ENCODE data around the gene MUSTN1. TPM values are rescaled to one million over a fixed set of nuclear protein-coding genes. Genes with fewer than 3 reads are reported as not detected.

The MUSTN1 gene
- polyA plus RNA-seq, 1 experiment, result not detected

DNA sequence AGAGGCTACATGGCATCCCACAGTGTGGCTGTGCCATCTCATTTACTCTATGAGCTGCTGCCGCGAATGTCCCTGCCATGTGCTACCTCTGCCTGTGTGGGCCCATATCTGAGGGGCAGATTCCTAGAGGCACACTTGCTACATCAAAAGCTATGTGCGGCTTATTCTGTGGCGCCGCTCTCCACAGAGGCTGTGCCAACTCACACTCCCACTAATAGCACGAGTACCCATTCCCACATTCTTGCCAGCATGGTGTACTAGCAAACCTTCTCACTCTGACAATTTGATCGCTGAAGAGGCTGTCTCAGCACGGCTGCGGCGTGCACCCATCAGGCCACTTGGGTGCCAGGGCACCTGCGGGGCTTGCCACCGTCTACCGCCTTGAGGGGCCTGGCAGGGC is 31.2 kb upstream of the MUSTN1 start:
- ChIA-PET POLR2A (no interaction called here), CTCF (no interaction called here)
- H3K9me3 ChIP-seq (ENCODE audit: control insufficient read depth, insufficient read depth, low read length), result peaks cover 4% of the 10 kb centered on the region; the same call in 1 of the 2 replicates
- TF ChIP-seq, protein P1, sequence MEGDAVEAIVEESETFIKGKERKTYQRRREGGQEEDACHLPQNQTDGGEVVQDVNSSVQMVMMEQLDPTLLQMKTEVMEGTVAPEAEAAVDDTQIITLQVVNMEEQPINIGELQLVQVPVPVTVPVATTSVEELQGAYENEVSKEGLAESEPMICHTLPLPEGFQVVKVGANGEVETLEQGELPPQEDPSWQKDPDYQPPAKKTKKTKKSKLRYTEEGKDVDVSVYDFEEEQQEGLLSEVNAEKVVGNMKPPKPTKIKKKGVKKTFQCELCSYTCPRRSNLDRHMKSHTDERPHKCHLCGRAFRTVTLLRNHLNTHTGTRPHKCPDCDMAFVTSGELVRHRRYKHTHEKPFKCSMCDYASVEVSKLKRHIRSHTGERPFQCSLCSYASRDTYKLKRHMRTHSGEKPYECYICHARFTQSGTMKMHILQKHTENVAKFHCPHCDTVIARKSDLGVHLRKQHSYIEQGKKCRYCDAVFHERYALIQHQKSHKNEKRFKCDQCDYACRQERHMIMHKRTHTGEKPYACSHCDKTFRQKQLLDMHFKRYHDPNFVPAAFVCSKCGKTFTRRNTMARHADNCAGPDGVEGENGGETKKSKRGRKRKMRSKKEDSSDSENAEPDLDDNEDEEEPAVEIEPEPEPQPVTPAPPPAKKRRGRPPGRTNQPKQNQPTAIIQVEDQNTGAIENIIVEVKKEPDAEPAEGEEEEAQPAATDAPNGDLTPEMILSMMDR (IDR thresholded peaks at IDR 0.05; ENCODE audit: low read depth, low read length), result no peak
- H3K27ac ChIP-seq (ENCODE audit: low read depth, low read length), result no peak overlapping the region
- DNase-seq (ENCODE audit: low read depth, low spot score), result no peak
- no peaks in the 10 kb centered on the region for H3K27me3 ChIP-seq (ENCODE audit: control insufficient read depth, insufficient read depth, low read length)
- H3K4me3 ChIP-seq (ENCODE audit: low read depth, low read length), result no peak overlapping the region

DNA sequence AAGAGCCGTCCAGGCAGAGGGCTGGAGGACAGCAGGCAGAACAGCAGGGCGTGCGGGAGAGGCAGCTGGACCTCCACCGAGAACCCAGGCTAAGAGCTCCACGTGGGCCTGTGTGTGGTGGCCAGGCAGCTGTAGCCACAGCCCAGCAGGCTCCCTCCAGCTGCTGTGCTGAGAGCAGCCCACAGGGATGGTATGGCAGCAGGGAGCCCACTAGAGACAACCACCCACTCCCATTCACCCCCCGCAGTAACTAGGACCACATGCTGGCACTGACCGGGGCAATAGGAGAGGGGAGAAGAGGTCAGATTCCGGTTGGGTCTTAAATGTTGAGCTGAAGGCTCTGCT is 25.6 kb upstream of the MUSTN1 start:
- POLR2A ChIA-PET, result no interaction called here
- Histone ChIP-seq H3K27me3 (ENCODE audit: control insufficient read depth, insufficient read depth, low read length) (no peaks in the 10 kb centered on the region), H3K4me3 (ENCODE audit: low read depth, low read length) (no peak overlapping the region), H3K9me3 (ENCODE audit: control insufficient read depth, insufficient read depth, low read length) (no peaks in the 10 kb centered on the region), H3K27ac (ENCODE audit: low read depth, low read length) (no peak overlapping the region)
- CTCF ChIA-PET, result interaction anchor here (0.6 kb wide), 1 partner anchor 234 kb away, joined by 6 read pairs; no protein-coding TSS in a partner anchor
- DNase-seq (ENCODE audit: low read depth, low spot score), result no peak
- TF ChIP-seq, protein P1 (IDR thresholded peaks at IDR 0.05; ENCODE audit: low read depth, low read length), result no peak

DNA sequence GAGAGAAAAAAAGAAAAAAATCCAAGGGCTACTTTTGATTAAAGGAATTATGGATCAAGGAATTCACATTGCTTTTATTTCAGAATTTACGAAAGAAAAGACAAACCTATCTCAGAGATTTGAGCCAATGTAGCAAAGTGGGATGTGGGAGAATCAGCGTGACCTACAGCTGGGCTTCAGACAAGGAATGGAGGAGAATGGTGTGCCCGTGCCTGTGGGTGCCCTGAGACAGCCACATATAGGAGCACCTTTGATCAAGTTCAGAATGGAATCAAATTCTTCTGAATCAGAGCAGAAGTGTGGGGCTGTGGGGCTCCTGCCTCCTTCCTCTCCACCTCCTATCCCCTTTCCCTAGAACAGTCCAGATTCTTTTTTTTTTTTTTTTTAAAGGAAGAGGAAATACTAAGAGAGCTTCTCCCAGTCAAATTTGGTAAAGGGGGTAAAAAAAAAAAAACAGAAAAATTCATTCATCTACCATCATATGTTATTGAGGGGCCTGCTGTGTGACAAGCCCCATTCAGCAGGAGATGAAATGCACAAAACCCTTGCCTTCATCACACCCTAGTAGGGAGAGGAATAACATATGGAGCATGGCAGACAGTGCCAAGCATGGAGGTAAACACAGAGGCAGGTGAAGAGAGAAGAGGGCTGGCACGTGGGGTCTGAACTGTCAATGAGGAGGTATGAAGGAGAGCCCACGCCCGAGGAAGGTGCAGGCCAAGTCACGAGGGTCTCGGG is 25.0 kb upstream of the MUSTN1 start:
- Histone ChIP-seq H3K9me3 (ENCODE audit: control insufficient read depth, insufficient read depth, low read length) (no peaks in the 10 kb centered on the region), H3K4me3 (ENCODE audit: low read depth, low read length) (no peak overlapping the region), H3K27ac (ENCODE audit: low read depth, low read length) (no peak overlapping the region), H3K27me3 (ENCODE audit: control insufficient read depth, insufficient read depth, low read length) (no peaks in the 10 kb centered on the region)
- TF ChIP-seq, protein P1 (IDR thresholded peaks at IDR 0.05; ENCODE audit: low read depth, low read length), result no peak
- ChIA-PET CTCF (interaction anchor here (0.6 kb wide), 1 partner anchor 234 kb away, joined by 6 read pairs; no protein-coding TSS in a partner anchor), POLR2A (no interaction called here)
- DNase-seq (ENCODE audit: low read depth, low spot score), result no peak

DNA sequence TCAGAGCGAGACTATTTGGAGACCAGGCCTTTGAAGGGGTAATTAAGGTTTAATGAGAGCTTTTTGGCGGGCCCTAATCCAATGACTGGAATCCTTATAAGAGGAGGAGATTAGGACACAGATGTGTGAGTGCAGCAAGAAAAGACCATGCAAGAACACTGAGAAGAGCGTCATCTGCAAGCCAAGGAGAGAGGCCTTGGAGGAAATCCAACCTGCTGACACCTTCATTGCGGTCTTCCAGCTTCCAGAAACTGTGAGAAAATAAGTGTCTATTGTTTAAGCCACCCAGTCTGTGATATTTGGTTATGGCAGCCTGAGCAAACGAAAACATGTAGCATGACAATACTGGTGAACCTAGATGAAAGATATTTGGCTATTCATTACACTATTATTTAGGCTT is 23.0 kb upstream of the MUSTN1 start:
- CTCF ChIA-PET, result no interaction called here
- no peak for DNase-seq (ENCODE audit: low read depth, low spot score)
- POLR2A ChIA-PET, result no interaction called here
- Histone ChIP-seq H3K9me3 (ENCODE audit: control insufficient read depth, insufficient read depth, low read length) (no peaks in the 10 kb centered on the region), H3K4me3 (ENCODE audit: low read depth, low read length) (no peak overlapping the region), H3K27ac (ENCODE audit: low read depth, low read length) (no peak overlapping the region), H3K27me3 (ENCODE audit: control insufficient read depth, insufficient read depth, low read length) (no peaks in the 10 kb centered on the region)
- TF ChIP-seq, protein P1 (IDR thresholded peaks at IDR 0.05; ENCODE audit: low read depth, low read length), result no peak

DNA sequence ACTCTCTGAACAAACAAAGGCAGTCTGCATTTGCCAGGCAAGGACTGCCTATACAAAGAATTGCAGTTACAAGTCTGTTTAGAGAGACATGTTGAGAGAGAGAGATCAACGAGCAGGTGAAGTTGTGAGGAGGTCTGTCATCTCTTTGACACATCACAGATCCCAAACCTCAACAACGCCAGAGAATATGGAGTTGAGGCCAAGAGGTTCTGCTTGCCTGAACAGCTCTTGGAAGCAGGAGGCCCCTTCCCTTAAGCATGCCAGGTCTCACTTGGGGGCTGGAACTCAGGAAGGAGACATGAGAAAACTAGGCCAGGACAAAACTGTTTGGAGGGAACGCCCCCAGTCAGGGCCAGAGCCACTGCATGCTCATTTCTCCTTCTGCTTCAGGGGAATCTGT is 22.3 kb upstream of the MUSTN1 start:
- DNase-seq (ENCODE audit: low read depth, low spot score), result no peak
- Histone ChIP-seq H3K27me3 (ENCODE audit: control insufficient read depth, insufficient read depth, low read length) (no peaks in the 10 kb centered on the region), H3K9me3 (ENCODE audit: control insufficient read depth, insufficient read depth, low read length) (no peaks in the 10 kb centered on the region), H3K4me3 (ENCODE audit: low read depth, low read length) (no peak overlapping the region), H3K27ac (ENCODE audit: low read depth, low read length) (no peak overlapping the region)
- ChIA-PET CTCF (no interaction called here), POLR2A (no interaction called here)
- TF ChIP-seq, protein P1 (IDR thresholded peaks at IDR 0.05; ENCODE audit: low read depth, low read length), result no peak
